Aorta (tissue), 5 donors: ENCODE data around the gene OPN4. TPM values are rescaled to one million over a fixed set of nuclear protein-coding genes. Genes with fewer than 3 reads are reported as not detected.

Experiments
- ATAC-seq: fragments of 200-7000 bp; cut with Tn5 transposase; one replicate; pipeline ENCODE4 v1.9.1; 2022; ENCODE audit warnings: moderate library complexity; ENCODE audit not compliant: low FRiP score
- DNase-seq, 2 donors: peaks; one replicate each; pipeline ENCODE4 v3.0.0-alpha.2; 2020
- H3K27ac ChIP-seq, 2 donors: one replicate each; pipeline ENCODE4 v1.5.1; 2013; ENCODE audit warnings: low read length in 2 of 2, mild to moderate bottlenecking in 2 of 2, moderate library complexity in 2 of 2, control low read depth in 1 of 2, inconsistent platforms in 1 of 2, low read depth in 1 of 2
- H3K27me3 ChIP-seq, 2 donors: one replicate each; pipeline ENCODE4 v1.6.1; 2013; ENCODE audit warnings: control low read depth in 1 of 2, low read length in 1 of 2, mild to moderate bottlenecking in 1 of 2, moderate library complexity in 1 of 2; ENCODE audit not compliant: insufficient read depth in 2 of 2, control insufficient read depth in 1 of 2
- H3K36me3 ChIP-seq, 2 donors: one replicate each; pipeline ENCODE4 v1.6.1; 2013; ENCODE audit warnings: control low read depth in 1 of 2, low read length in 1 of 2, mild to moderate bottlenecking in 1 of 2; ENCODE audit not compliant: insufficient read depth in 2 of 2, control insufficient read depth in 1 of 2
- H3K4me1 ChIP-seq, 2 donors: one replicate each; pipeline ENCODE4 v1.6.1; 2013; ENCODE audit warnings: low read length in 2 of 2, control low read depth in 1 of 2, mild to moderate bottlenecking in 1 of 2, moderate library complexity in 1 of 2; ENCODE audit not compliant: insufficient read depth in 2 of 2, control insufficient read depth in 1 of 2
- H3K4me3 ChIP-seq, 2 donors: one replicate each; pipeline ENCODE4 v1.5.1; 2013; ENCODE audit warnings: low read length in 2 of 2, control low read depth in 1 of 2, mild to moderate bottlenecking in 1 of 2
- H3K9me3 ChIP-seq: one replicate; pipeline ENCODE4 v1.6.1; 2013; ENCODE audit warnings: mild to moderate bottlenecking, low read length; ENCODE audit not compliant: control insufficient read depth
- WGBS, 2 donors: extraction: QIAGEN DNeasy Blood & Tissue Kit; methylation state at CpG; one replicate each; pipeline ENCODE4 v1.1.7; 2013; 5-methylcytosine and 5-hydroxymethylcytosine counted together
- intact Hi-C, 2 donors: fragments of 100-400 bp; cut with DNase I; formaldehyde crosslinking; loops; one replicate each; pipeline versions ENCODE4 v1.14.2 to v1.15.0; 2022
- polyA plus RNA-seq, 2 donors: library from polyadenylated mRNA; stranded (reverse); fragments of 200-250 nt; gene quantifications; one replicate each; pipeline ENCODE4 v1.2.3, GENCODE V29; 2013
- total RNA-seq, 2 donors: library from RNA; stranded (reverse); fragmentation: NEBNext Ultra II Directional; extraction: Animal tissue kit (Norgen Biotek cat#: 25700); gene quantifications; one replicate each; pipeline ENCODE4 v1.2.1, GENCODE V29; 2021
- donor health status: healthy with polysubstance abuse.
- donor health status: Bipolar disorder and iron deficiency.
- donor health status: DM: no; HTN: no; CAD: no.
- donor health status: DM: no; HTN: no; CAD: no.
- donor health status: DM: yes; HTN: yes; CAD: no.

Gene OPN4
- total and polyA plus RNA-seq, 4 donors = 0.36 TPM; not detected in 3

DNA sequence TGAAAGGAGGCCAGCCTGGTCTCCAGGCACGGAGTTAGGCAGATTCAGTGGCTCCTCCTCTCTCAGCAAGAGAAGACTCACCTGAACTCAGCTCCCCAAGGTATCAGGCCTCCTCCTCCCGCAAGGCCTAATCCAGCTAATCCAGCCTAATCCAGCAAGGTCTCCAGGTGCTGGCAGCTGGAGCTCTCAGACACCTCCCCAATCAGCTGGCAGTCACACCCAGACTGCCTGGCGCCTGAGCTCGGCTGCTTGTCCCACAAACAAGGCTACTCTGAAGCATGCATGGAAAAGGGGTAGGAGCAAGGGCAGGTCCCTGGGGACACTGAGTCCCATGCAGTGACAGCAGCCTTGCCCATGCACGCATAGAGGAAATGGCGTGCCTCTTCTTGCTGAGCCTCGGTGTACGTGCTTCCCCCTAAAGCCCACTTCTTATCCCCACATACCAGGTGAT, 3.3 kb upstream of the OPN4 start:
- DNase-seq (peak; percentile 35 to 57), ATAC-seq (no peak)
- Histone ChIP-seq H3K9me3 (no peaks in the 10 kb centered on the region), H3K4me3 (no peak overlapping the region), H3K36me3 (no peaks in the 10 kb centered on the region), H3K27me3 (no peaks in the 10 kb centered on the region), H3K4me1 (no peaks in the 10 kb centered on the region), H3K27ac (no peak overlapping the region)
- 84 to 92% methylated on average over 8 of the region's 8 CpGs for WGBS, 2 donors
- intact Hi-C loops = no loop called here

DNA sequence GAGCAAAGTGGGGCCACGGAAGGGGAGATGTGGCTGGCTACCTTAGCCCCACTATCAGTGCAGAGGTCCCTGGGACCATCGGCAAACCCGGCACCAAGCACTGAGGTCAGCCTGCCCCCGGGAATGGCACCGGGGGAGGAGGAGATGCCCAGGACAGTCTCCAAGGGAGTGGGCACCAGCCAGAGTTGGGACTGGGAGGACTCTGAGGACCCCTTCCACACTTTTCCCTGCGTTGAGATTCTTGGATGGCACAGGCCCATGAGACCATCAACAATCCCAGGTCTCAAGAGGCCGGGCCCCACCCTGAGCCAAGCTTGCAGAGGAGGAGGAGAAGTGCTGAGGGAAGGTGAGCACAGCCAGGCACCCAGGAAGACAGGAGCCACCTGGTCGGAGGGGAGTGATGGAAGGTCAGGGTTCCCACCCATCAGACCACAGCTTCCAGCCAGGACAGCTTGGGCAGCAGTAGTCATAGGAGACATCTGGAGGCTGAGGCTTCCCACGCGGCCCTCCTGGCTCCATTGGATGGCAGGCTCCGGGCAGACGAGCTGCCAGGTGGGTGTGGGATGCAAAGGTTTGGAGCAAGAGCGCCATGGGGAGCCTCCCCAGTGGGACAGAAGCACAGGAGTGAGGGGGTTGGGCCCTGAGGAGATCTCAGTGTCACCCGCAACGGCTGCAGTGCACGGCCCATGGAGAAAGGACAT, 2.6 kb upstream of the OPN4 start:
- no peak for ATAC-seq
- intact Hi-C loops = no loop called here

DNA sequence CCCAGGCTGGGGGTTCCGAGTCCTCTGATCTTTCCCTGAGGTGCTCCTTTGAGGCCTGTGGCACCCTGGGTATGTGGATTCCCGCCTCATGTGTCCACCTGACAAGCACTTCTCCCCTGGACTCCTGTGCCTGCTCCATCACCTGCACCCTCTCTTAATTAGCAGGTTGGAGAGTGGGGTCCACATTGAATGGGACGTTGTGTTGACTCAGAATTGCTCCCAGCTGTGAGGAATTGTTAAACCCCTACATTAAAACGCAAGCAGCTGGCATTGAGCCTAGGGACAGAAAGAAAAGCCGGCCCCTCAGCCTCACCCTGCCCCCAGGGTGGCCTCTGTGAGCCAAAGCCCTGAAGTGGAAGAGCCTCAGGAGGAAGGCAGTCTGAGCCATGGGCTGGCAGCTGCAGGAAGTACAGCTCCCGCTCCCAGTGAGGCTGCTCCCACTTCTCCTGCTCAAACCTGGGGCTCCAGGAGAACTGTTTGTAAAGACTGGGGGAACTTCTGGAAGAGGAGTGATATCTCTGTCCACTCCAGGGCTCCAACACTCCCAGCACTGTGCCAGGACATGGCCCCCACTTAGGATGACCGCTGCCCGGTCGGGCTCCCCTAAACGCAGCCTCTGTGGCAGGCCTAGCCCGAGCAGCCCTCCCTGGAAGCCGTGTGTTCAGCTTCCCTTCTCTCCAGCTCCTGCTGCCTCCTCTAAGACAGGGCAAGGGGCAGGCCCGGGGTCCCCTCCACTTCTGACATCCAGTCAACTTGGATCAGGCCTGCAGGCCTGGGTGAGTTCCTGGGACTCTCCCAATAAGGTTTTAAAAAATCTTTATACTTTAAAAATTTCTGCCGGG, 1.8 kb upstream of the OPN4 start:
- Histone ChIP-seq H3K4me1 (no peaks in the 10 kb centered on the region), H3K36me3 (no peaks in the 10 kb centered on the region), H3K27me3 (no peaks in the 10 kb centered on the region), H3K27ac (no peak overlapping the region), H3K9me3 (no peaks in the 10 kb centered on the region), H3K4me3 (no peak overlapping the region)
- WGBS, 2 donors = 87 to 88% methylated on average over 13 to 14 of the region's 14 CpGs
- intact Hi-C loops = no loop called here
- DNase-seq = peak; percentile 31 to 59
- no peak for ATAC-seq

More for the DNA sequence above, 2.6 kb upstream of the OPN4 start:
- Histone ChIP-seq H3K27ac (no peak overlapping the region), H3K36me3 (no peaks in the 10 kb centered on the region), H3K27me3 (no peaks in the 10 kb centered on the region), H3K4me1 (no peaks in the 10 kb centered on the region), H3K9me3 (no peaks in the 10 kb centered on the region), H3K4me3 (no peak overlapping the region)
- WGBS, 2 donors = 93 to 96% methylated on average over 16 of the region's 16 CpGs
- DNase-seq = peak; percentile 30 to 69

DNA sequence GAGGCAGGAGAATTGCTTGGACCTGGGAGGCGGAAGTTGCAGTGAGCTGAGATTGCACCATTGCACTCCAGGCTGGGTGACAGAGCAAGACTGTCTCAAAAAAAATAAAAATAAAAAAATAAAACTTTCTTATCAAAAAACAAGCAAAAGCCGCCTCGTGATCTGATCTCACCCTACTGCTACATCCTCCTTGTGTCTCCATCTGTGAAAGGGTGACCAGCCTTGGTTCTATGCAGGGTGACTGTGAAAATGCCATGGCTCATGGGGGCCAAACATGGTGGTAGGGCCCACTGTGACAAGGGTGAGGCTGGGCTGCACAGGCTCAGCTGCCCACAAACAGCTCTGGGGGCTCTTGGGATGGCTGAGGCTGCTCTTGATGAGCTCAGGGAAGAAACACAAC, 968 bp upstream of the OPN4 start:
- H3K27ac ChIP-seq = no peak overlapping the region
- no peaks in the 10 kb centered on the region for H3K4me1 ChIP-seq
- 72 to 75% methylated on average over 3 of the region's 3 CpGs for WGBS, 2 donors
- no peaks in the 10 kb centered on the region for H3K36me3 ChIP-seq
- H3K9me3 ChIP-seq = no peaks in the 10 kb centered on the region
- H3K4me3 ChIP-seq = no peak overlapping the region
- DNase-seq (peak; percentile 5 to 9), ATAC-seq (no peak)
- H3K27me3 ChIP-seq = no peaks in the 10 kb centered on the region
- intact Hi-C loops = no loop called here

DNA sequence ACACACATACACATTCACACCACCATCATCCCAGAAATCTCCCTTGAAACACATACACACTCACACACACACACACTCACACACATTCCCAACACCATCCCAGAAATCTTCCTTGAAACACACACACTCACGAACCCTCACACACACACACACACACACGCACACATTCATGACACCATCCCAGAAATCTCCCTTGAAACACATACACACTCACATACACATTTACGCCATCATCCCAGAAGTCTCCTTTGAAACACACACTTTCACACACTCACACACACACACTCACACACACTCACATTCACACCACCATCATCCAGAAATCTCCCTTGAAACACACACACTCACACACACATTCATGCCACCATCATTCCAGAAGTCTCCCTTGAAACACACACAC, 360 bp upstream of the OPN4 start:
- Histone ChIP-seq H3K4me1 (no peaks in the 10 kb centered on the region), H3K36me3 (no peaks in the 10 kb centered on the region), H3K9me3 (no peaks in the 10 kb centered on the region), H3K27ac (no peak overlapping the region), H3K4me3 (no peak overlapping the region), H3K27me3 (no peaks in the 10 kb centered on the region)
- ATAC-seq (no peak), DNase-seq (no peak)
- intact Hi-C loops = no loop called here
- 95 to 98% methylated on average over 3 of the region's 3 CpGs for WGBS, 2 donors

DNA sequence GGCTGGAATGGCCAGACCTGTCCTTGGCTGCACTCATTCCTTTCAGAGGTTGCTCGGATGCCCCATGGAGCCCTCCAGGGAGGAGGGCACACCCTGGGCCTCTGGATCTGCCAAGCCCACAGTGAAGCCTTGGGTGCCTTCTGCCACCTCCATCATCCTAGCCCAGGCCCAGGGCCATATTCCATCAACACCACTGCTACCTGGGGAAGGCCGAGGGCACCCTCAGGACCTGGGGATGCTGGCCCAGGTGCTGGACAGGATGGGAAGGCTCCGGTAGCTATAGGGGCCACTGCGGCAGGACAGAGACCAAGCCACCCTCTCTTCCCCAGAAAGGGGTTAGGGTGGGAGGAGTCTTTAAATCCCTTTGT, 810 bp downstream of the OPN4 start:
- ATAC-seq (no peak), DNase-seq (peak; percentile 38 to 57)
- Histone ChIP-seq H3K4me1 (no peaks in the 10 kb centered on the region), H3K4me3 (no peak overlapping the region), H3K36me3 (no peaks in the 10 kb centered on the region), H3K27ac (no peak overlapping the region), H3K9me3 (no peaks in the 10 kb centered on the region), H3K27me3 (no peaks in the 10 kb centered on the region)
- intact Hi-C loops = no loop called here
- 96% methylated on average over 4 of the region's 4 CpGs for WGBS, 2 donors

DNA sequence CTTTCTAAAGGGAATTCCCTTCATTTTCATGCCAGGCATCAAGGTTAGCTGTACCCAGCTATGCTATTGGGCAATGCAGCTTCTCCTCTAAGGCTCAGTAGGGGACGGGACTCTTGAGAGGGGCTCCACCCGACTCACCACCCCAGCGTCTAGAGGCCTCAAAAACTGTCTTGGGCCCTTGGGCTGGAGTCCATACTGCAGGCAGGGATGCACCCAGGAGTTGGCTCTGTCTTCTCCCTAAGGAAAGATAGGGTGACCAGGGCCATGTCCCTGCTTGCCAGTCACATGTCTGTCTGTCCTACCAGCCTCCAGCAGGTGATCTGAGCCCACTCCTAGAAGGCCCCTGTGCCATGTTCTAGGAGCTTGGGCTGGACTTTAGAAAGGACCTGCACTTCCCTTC, 1.2 kb downstream of the OPN4 start:
- Histone ChIP-seq H3K4me1 (no peaks in the 10 kb centered on the region), H3K27ac (no peak overlapping the region), H3K27me3 (no peaks in the 10 kb centered on the region), H3K4me3 (no peak overlapping the region), H3K9me3 (no peaks in the 10 kb centered on the region), H3K36me3 (no peaks in the 10 kb centered on the region)
- intact Hi-C loops = no loop called here
- ATAC-seq = no peak
- 92 to 94% methylated on average over 3 of the region's 3 CpGs for WGBS, 2 donors
- peak; percentile 13 to 59 for DNase-seq

DNA sequence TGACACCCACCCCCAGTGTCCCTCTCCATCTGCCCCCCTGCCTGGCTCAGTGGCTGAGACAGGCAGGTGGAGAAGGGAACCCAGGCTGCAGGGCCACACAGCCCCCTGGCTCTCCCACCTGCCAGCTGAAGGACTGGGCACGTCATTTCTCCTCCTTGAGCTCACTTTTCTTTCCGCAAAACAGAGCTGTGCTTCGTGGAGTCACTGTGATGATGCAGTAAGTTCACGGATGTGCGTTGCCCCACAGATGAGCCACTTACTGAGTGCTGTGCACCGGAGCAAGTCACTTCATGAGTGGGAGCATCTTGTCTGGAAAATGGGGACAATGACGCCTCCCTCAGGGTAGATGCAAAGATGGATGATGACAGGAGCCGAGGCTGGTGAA, 2.7 kb downstream of the OPN4 start:
- no peak overlapping the region for H3K27ac ChIP-seq
- H3K4me3 ChIP-seq = no peak overlapping the region
- intact Hi-C loops = no loop called here
- no peaks in the 10 kb centered on the region for H3K4me1 ChIP-seq
- H3K27me3 ChIP-seq = no peaks in the 10 kb centered on the region
- no peaks in the 10 kb centered on the region for H3K36me3 ChIP-seq
- peak in 1 of 2 donors; percentile 25 for DNase-seq
- no peak for ATAC-seq
- H3K9me3 ChIP-seq = no peaks in the 10 kb centered on the region
- WGBS, 2 donors = 96 to 97% methylated on average over 8 of the region's 8 CpGs
